PFSK-1 (cell line): ENCODE data around the gene TMEM42.

Experiments
- FOXP2 ChIP-seq: optimal IDR thresholded peaks from 2 replicates; pipeline ENCODE3; 2011; ENCODE audit warnings: borderline replicate concordance, control low read depth, inconsistent platforms; ENCODE audit not compliant: insufficient read depth; ENCODE audit errors: extremely low read length, extremely low read depth
- POLR2AphosphoS5 ChIP-seq: IDR thresholded peaks from 2 replicates; pipeline ENCODE4 v1.6.1; 2012; ENCODE audit warnings: low read depth, mild to moderate bottlenecking, control low read depth, low read length, moderate library complexity
- SIN3A ChIP-seq: IDR thresholded peaks from 2 replicates; pipeline ENCODE4 v1.6.1; 2012; ENCODE audit warnings: mild to moderate bottlenecking, low read length, moderate library complexity, borderline replicate concordance; ENCODE audit not compliant: insufficient read depth
- TAF1 ChIP-seq: IDR thresholded peaks from 2 replicates; pipeline ENCODE4 v1.6.1; 2012; ENCODE audit warnings: low read length, control low read depth, borderline replicate concordance; ENCODE audit not compliant: insufficient read depth
- TF ChIP-seq, protein P1 (sequence below), 2 experiments: IDR thresholded peaks; 2 replicates each; pipeline versions ENCODE4 v1.6.1 to v1.8.0; 2011 to 2012; ENCODE audit warnings: low read depth in 2 of 2, low read length in 2 of 2, control low read depth in 1 of 2, inconsistent platforms in 1 of 2, mild to moderate bottlenecking in 1 of 2, moderate library complexity in 1 of 2; ENCODE audit not compliant: insufficient read depth in 1 of 2

DNA sequence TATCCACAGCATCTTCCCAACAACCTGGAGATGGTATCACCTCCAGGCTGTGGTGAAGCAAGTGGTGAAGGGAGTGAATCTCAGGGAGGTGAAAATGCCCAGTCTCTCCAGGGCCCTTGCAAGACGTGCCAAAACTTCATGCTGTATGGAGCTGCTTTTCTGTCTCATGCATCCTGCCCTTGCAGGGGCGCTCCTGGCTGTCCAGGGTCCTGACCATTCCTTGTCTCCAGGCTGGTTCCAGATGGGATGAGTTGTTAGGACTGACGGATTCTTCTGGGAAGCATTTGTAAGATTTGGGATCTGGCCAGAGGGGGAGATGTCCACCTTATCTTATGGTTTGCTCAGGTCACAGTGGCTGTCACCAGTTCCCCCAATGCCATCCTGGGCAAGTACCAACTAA is 28.5 kb downstream of the TMEM42 start:
- TF ChIP-seq TAF1 (no peak), FOXP2 (no peak), POLR2AphosphoS5 (no peak), SIN3A (no peak)
- TF ChIP-seq, protein P1, sequence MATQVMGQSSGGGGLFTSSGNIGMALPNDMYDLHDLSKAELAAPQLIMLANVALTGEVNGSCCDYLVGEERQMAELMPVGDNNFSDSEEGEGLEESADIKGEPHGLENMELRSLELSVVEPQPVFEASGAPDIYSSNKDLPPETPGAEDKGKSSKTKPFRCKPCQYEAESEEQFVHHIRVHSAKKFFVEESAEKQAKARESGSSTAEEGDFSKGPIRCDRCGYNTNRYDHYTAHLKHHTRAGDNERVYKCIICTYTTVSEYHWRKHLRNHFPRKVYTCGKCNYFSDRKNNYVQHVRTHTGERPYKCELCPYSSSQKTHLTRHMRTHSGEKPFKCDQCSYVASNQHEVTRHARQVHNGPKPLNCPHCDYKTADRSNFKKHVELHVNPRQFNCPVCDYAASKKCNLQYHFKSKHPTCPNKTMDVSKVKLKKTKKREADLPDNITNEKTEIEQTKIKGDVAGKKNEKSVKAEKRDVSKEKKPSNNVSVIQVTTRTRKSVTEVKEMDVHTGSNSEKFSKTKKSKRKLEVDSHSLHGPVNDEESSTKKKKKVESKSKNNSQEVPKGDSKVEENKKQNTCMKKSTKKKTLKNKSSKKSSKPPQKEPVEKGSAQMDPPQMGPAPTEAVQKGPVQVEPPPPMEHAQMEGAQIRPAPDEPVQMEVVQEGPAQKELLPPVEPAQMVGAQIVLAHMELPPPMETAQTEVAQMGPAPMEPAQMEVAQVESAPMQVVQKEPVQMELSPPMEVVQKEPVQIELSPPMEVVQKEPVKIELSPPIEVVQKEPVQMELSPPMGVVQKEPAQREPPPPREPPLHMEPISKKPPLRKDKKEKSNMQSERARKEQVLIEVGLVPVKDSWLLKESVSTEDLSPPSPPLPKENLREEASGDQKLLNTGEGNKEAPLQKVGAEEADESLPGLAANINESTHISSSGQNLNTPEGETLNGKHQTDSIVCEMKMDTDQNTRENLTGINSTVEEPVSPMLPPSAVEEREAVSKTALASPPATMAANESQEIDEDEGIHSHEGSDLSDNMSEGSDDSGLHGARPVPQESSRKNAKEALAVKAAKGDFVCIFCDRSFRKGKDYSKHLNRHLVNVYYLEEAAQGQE (IDR thresholded peaks at IDR 0.05; ENCODE audit: insufficient read depth in 1 of 2, low read depth in 2 of 2, low read length in 2 of 2), result peak; percentile 71 to 90
